Astrocyte (in vitro differentiated cells and primary cell): ENCODE results near the gene MRPL48.

Source experiments
- CTCF ChIP-seq: IDR thresholded peaks from 2 replicates; pipeline ENCODE4 v1.5.1; 2011; ENCODE audit warnings: low read depth, mild to moderate bottlenecking, inconsistent platforms, low read length, moderate library complexity; ENCODE audit not compliant: insufficient read depth
- EZH2 ChIP-seq: IDR thresholded peaks from 2 replicates; pipeline ENCODE4 v1.6.1; 2012; ENCODE audit warnings: mild to moderate bottlenecking, low read length, inconsistent platforms; ENCODE audit not compliant: insufficient read depth

- TF ChIP-seq CTCF (no peak), EZH2 (no peak)
These were observed 24.9 kb upstream of the MRPL48 start for GRCh38 chr11:73762732-73763131.
